HepG2 (cell line): Measurements from ENCODE around the gene CYP19A1. TPM values are rescaled to one million over a fixed set of nuclear protein-coding genes. Genes with fewer than 3 reads are reported as not detected.

ENCODE experiments used
- AGO2 ChIP-seq: fragments of 200-400 bp; formaldehyde crosslinking; optimal IDR thresholded peaks from 2 replicates; pipeline ENCODE3; 2017; ENCODE audit warnings: mild to moderate bottlenecking, low read depth, low read length, moderate library complexity
- DNMT3B ChIP-seq: conservative IDR thresholded peaks from 2 replicates; pipeline ENCODE4 v1.6.1; 2016; ENCODE audit warnings: missing biosample characterization, control low read depth
- FOXP1 ChIP-seq, 2 experiments: fragments of 450-650 bp in 1 of 2; IDR thresholded peaks; 2 replicates each; pipeline ENCODE4 v1.6.1; 2017 to 2018; ENCODE audit warnings: antibody characterized with exemption in 1 of 2
- IKZF4 ChIP-seq: sonication (generic); formaldehyde crosslinking; IDR thresholded peaks from 2 replicates; pipeline ENCODE4 v1.5.1; 2020; ENCODE audit warnings: borderline replicate concordance, mild to moderate bottlenecking, low read depth, missing genetic modification reagents; ENCODE audit errors: not compliant biosample characterization
- MTF1 ChIP-seq: sonication (generic); formaldehyde crosslinking; IDR thresholded peaks from 2 replicates; pipeline ENCODE4 v1.5.0; 2020; ENCODE audit warnings: missing genetic modification reagents
- PAX8 ChIP-seq: sonication (generic); formaldehyde crosslinking; IDR thresholded peaks from 2 replicates; pipeline ENCODE4 v1.8.0; 2022; ENCODE audit warnings: mild to moderate bottlenecking, missing genetic modification reagents, borderline replicate concordance
- POLR2A ChIP-seq, 2 experiments: IDR thresholded peaks; 2 replicates each; pipeline ENCODE4 v1.6.1; 2011; ENCODE audit warnings: low read depth in 2 of 2, low read length in 2 of 2, mild to moderate bottlenecking in 1 of 2, moderate library complexity in 1 of 2; ENCODE audit not compliant: insufficient read depth in 1 of 2
- SIX1 ChIP-seq: sonication (generic); formaldehyde crosslinking; IDR thresholded peaks from 2 replicates; pipeline ENCODE4 v1.4.0; 2020; ENCODE audit warnings: missing genetic modification reagents, borderline replicate concordance
- ZBTB42 ChIP-seq: sonication (generic); formaldehyde crosslinking; IDR thresholded peaks from 2 replicates; pipeline ENCODE4 v1.5.0; 2020; ENCODE audit warnings: mild to moderate bottlenecking, missing genetic modification reagents
- ZC3H4 ChIP-seq: sonication (generic); formaldehyde crosslinking; IDR thresholded peaks from 2 replicates; pipeline ENCODE4 v1.4.0; 2020; ENCODE audit warnings: missing genetic modification reagents, borderline replicate concordance
- ZNF234 ChIP-seq: sonication (generic); formaldehyde crosslinking; conservative IDR thresholded peaks from 2 replicates; pipeline ENCODE4 v1.5.1; 2020; ENCODE audit warnings: mild to moderate bottlenecking, missing genetic modification reagents
- ZNF317 ChIP-seq: sonication (generic); formaldehyde crosslinking; IDR thresholded peaks from 2 replicates; pipeline ENCODE4 v1.5.0; 2020; ENCODE audit warnings: mild to moderate bottlenecking, missing genetic modification reagents
- ZNF343 ChIP-seq: sonication (generic); formaldehyde crosslinking; IDR thresholded peaks from 2 replicates; pipeline ENCODE4 v1.4.0; 2020; ENCODE audit warnings: mild to moderate bottlenecking, missing genetic modification reagents
- ZNF563 ChIP-seq: sonication (generic); formaldehyde crosslinking; IDR thresholded peaks from 2 replicates; pipeline ENCODE4 v1.8.0; 2022; ENCODE audit warnings: mild to moderate bottlenecking, moderate library complexity, missing genetic modification reagents
- ZNF629 ChIP-seq: sonication (generic); formaldehyde crosslinking; conservative IDR thresholded peaks from 2 replicates; pipeline ENCODE4 v1.5.0; 2020; ENCODE audit warnings: missing genetic modification reagents
- ZSCAN25 ChIP-seq: sonication (generic); formaldehyde crosslinking; IDR thresholded peaks from 2 replicates; pipeline ENCODE4 v1.8.0; 2022; ENCODE audit warnings: mild to moderate bottlenecking, missing genetic modification reagents
- polyA plus RNA-seq, 8 experiments: library from polyadenylated mRNA; depleted of rRNA in 3 of 8; stranded (reverse) in 7 of 8; unstranded in 1 of 8; fragments of >200 nt; fragmentation: Illumina TruSeq in 4 of 8; extraction: Trizol in 4 of 8; gene quantifications; 2 replicates each; pipeline versions ENCODE4 v1.2.1 to v1.2.3, GENCODE V29; 2011 to 2016; ENCODE audit warnings: low read depth in 4 of 8, missing spikeins in 1 of 8, mixed read lengths in 1 of 8; ENCODE audit not compliant: insufficient read depth in 1 of 8
- total RNA-seq, 5 experiments: library from RNA; depleted of rRNA; stranded (reverse); fragments of >200 nt; fragmentation: Illumina TruSeq; extraction: Trizol; gene quantifications; 2 replicates each; pipeline ENCODE4 v1.2.3, GENCODE V29; 2016; ENCODE audit warnings: low read depth in 1 of 5
- TF ChIP-seq, protein P1 (sequence below): sonication (generic); formaldehyde crosslinking; IDR thresholded peaks from 2 replicates; pipeline ENCODE4 v1.5.1; 2020; ENCODE audit warnings: mild to moderate bottlenecking, missing genetic modification reagents, moderate library complexity
- TF ChIP-seq, protein P2 (sequence below): sonication (generic); formaldehyde crosslinking; IDR thresholded peaks from 2 replicates; pipeline ENCODE4 v1.5.1; 2020; ENCODE audit warnings: missing genetic modification reagents, mild to moderate bottlenecking, borderline replicate concordance
- TF ChIP-seq, protein P3 (sequence below): IDR thresholded peaks from 2 replicates; pipeline ENCODE4 v1.6.1; 2016; ENCODE audit warnings: mild to moderate bottlenecking
- TF ChIP-seq, protein P4 (sequence below): sonication (generic); formaldehyde crosslinking; IDR thresholded peaks from 2 replicates; pipeline ENCODE4 v1.8.1; 2022; ENCODE audit warnings: low read depth, mild to moderate bottlenecking, missing genetic modification reagents

CYP19A1 gene
- total and polyA plus RNA-seq, 2 of the 13 experiments (the other 11 are each of a cell fraction or from before 2014, with no cell fraction given) = 10.9 to 23.0 TPM

DNA sequence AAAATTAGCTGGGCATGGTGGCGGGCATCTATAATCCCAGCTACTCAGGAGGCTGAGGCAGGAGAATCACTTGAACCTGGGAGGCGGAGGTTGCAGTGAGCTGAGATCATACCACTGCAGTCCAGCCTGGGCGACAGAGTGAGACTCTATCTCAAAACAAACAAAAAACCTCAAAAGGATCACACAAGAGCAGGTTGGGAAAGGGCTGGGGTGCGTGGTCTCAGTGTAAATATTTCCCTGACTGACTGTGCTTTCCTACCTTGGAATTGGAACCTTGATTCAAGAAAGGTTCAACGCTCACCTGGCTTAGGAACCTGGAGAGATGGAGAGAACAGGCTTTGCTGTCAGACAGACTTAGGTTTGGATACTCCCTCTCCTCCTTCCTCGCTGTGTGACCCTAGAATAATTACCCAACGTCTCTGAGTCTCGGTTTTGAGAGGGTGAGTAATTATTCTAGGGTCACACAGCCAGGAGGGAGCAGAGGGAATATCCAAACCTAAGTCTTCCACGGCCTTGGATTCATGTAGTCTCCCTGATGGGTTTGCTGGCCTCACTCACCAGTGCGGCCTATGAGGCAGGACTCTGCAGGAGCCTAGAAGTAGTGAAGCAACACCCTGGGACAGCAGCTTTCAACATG is 24.6 kb downstream of the CYP19A1 start (continued):
- TF ChIP-seq, protein P1, sequence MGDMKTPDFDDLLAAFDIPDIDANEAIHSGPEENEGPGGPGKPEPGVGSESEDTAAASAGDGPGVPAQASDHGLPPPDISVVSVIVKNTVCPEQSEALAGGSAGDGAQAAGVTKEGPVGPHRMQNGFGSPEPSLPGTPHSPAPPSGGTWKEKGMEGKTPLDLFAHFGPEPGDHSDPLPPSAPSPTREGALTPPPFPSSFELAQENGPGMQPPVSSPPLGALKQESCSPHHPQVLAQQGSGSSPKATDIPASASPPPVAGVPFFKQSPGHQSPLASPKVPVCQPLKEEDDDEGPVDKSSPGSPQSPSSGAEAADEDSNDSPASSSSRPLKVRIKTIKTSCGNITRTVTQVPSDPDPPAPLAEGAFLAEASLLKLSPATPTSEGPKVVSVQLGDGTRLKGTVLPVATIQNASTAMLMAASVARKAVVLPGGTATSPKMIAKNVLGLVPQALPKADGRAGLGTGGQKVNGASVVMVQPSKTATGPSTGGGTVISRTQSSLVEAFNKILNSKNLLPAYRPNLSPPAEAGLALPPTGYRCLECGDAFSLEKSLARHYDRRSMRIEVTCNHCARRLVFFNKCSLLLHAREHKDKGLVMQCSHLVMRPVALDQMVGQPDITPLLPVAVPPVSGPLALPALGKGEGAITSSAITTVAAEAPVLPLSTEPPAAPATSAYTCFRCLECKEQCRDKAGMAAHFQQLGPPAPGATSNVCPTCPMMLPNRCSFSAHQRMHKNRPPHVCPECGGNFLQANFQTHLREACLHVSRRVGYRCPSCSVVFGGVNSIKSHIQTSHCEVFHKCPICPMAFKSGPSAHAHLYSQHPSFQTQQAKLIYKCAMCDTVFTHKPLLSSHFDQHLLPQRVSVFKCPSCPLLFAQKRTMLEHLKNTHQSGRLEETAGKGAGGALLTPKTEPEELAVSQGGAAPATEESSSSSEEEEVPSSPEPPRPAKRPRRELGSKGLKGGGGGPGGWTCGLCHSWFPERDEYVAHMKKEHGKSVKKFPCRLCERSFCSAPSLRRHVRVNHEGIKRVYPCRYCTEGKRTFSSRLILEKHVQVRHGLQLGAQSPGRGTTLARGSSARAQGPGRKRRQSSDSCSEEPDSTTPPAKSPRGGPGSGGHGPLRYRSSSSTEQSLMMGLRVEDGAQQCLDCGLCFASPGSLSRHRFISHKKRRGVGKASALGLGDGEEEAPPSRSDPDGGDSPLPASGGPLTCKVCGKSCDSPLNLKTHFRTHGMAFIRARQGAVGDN (CRISPR knock-in tag) = peak; percentile 17; the same call in 1 of the 2 replicates
- TF ChIP-seq, protein P2, sequence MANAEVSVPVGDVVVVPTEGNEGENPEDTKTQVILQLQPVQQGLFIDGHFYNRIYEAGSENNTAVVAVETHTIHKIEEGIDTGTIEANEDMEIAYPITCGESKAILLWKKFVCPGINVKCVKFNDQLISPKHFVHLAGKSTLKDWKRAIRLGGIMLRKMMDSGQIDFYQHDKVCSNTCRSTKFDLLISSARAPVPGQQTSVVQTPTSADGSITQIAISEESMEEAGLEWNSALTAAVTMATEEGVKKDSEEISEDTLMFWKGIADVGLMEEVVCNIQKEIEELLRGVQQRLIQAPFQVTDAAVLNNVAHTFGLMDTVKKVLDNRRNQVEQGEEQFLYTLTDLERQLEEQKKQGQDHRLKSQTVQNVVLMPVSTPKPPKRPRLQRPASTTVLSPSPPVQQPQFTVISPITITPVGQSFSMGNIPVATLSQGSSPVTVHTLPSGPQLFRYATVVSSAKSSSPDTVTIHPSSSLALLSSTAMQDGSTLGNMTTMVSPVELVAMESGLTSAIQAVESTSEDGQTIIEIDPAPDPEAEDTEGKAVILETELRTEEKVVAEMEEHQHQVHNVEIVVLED = peak; percentile 30; the same call in 1 of the 2 replicates
- TF ChIP-seq IKZF4 (CRISPR knock-in tag) (no peak), ZBTB42 (no peak), FOXP1 (IDR thresholded peaks at IDR 0.05) (peak; percentile 57; the same call in 1 of the 2 replicates), FOXP1 (CRISPR knock-in tag; IDR thresholded peaks at IDR 0.05) (peak; percentile 73), ZNF317 (CRISPR knock-in tag) (0 out of 2 replicates have a peak, but pooled peaks have one; percentile 35), ZNF629 (CRISPR knock-in tag) (peak; percentile 39; the same call in 1 of the 2 replicates), ZNF234 (CRISPR knock-in tag) (0 out of 2 replicates have a peak, but pooled peaks have one; percentile 34), ZC3H4 (CRISPR knock-in tag) (no peak), DNMT3B (CRISPR knock-in tag) (no peak), AGO2 (no peak), ZNF343 (CRISPR knock-in tag) (no peak), MTF1 (no peak), ZNF563 (CRISPR knock-in tag) (peak; percentile 47; the same call in 1 of the 2 replicates), ZSCAN25 (CRISPR knock-in tag) (no peak; the same call in 1 of the 2 replicates), PAX8 (CRISPR knock-in tag) (no peak), POLR2A (IDR thresholded peaks at IDR 0.05; ENCODE audit: insufficient read depth in 1 of 2, low read depth in 2 of 2, low read length in 2 of 2) (no peak), SIX1 (CRISPR knock-in tag) (peak; percentile 76)
- TF ChIP-seq, protein P3, sequence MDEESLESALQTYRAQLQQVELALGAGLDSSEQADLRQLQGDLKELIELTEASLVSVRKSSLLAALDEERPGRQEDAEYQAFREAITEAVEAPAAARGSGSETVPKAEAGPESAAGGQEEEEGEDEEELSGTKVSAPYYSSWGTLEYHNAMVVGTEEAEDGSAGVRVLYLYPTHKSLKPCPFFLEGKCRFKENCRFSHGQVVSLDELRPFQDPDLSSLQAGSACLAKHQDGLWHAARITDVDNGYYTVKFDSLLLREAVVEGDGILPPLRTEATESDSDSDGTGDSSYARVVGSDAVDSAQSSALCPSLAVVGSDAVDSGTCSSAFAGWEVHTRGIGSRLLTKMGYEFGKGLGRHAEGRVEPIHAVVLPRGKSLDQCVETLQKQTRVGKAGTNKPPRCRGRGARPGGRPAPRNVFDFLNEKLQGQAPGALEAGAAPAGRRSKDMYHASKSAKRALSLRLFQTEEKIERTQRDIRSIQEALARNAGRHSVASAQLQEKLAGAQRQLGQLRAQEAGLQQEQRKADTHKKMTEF (CRISPR knock-in tag) = peak; percentile 74
- TF ChIP-seq, protein P4, sequence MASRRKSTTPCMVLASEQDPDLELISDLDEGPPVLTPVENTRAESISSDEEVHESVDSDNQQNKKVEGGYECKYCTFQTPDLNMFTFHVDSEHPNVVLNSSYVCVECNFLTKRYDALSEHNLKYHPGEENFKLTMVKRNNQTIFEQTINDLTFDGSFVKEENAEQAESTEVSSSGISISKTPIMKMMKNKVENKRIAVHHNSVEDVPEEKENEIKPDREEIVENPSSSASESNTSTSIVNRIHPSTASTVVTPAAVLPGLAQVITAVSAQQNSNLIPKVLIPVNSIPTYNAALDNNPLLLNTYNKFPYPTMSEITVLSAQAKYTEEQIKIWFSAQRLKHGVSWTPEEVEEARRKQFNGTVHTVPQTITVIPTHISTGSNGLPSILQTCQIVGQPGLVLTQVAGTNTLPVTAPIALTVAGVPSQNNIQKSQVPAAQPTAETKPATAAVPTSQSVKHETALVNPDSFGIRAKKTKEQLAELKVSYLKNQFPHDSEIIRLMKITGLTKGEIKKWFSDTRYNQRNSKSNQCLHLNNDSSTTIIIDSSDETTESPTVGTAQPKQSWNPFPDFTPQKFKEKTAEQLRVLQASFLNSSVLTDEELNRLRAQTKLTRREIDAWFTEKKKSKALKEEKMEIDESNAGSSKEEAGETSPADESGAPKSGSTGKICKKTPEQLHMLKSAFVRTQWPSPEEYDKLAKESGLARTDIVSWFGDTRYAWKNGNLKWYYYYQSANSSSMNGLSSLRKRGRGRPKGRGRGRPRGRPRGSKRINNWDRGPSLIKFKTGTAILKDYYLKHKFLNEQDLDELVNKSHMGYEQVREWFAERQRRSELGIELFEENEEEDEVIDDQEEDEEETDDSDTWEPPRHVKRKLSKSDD (CRISPR knock-in tag) = no peak
